Measurements from ENCODE around the gene PRKG1.
"Not testable (repeated sequence)": the region's sequence is repeated elsewhere in the genome, so short reads cannot be mapped to it uniquely, and the experiment has no call there.

DNA sequence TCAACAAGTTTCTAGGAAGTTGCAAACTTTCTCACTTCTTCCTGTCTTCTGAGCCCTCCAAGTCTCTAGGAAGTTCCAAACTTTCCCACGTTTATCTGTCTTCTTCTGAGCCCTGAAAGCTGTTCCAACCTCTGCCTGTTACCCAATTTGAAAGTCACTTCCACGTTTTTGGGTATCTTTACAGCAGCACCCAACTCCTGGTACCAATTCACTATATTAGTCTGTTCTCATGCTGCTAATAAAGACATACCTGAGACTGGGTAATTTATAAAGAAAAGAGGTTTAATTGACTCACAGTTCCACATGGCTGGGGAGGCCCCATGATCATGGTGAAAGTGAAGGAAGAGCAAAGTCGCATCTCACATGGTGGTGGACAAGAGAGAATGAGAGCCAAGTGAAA is 381.5 kb downstream of the PRKG1 start:
- TF ChIP-seq EZH2phosphoT487 (IDR thresholded peaks at IDR 0.05; ENCODE audit: borderline replicate concordance, low read length): not testable (repeated sequence)
- TF ChIP-seq, protein P1, sequence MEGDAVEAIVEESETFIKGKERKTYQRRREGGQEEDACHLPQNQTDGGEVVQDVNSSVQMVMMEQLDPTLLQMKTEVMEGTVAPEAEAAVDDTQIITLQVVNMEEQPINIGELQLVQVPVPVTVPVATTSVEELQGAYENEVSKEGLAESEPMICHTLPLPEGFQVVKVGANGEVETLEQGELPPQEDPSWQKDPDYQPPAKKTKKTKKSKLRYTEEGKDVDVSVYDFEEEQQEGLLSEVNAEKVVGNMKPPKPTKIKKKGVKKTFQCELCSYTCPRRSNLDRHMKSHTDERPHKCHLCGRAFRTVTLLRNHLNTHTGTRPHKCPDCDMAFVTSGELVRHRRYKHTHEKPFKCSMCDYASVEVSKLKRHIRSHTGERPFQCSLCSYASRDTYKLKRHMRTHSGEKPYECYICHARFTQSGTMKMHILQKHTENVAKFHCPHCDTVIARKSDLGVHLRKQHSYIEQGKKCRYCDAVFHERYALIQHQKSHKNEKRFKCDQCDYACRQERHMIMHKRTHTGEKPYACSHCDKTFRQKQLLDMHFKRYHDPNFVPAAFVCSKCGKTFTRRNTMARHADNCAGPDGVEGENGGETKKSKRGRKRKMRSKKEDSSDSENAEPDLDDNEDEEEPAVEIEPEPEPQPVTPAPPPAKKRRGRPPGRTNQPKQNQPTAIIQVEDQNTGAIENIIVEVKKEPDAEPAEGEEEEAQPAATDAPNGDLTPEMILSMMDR (IDR thresholded peaks at IDR 0.05; ENCODE audit: low read depth, low read length, poor library complexity, severe bottlenecking): not testable (repeated sequence)
